H1 (cell line): Measurements from ENCODE around the gene NHP2. TPM values are rescaled to one million over a fixed set of nuclear protein-coding genes. Genes with fewer than 3 reads are reported as not detected.

Experiments
- EP300 ChIP-seq, 2 experiments: IDR thresholded peaks; 1 replicate in 1 of 2; 2 replicates in 1 of 2; pipeline ENCODE4 v1.6.1; 2011 to 2012; ENCODE audit warnings: low read depth in 2 of 2, low read length in 2 of 2, mild to moderate bottlenecking in 2 of 2, borderline replicate concordance in 1 of 2, inconsistent platforms in 1 of 2, moderate library complexity in 1 of 2
- NANOG ChIP-seq: IDR thresholded peaks from 2 replicates; pipeline ENCODE4 v1.6.1; 2011; ENCODE audit warnings: low read length, low read depth, mild to moderate bottlenecking, inconsistent platforms; ENCODE audit not compliant: insufficient read depth, poor library complexity, severe bottlenecking
- SRF ChIP-seq: IDR thresholded peaks from 2 replicates; pipeline ENCODE4 v1.6.1; 2011; ENCODE audit warnings: mild to moderate bottlenecking, low read depth, low read length, moderate library complexity
- polyA plus RNA-seq, 7 experiments: library from polyadenylated mRNA; depleted of rRNA in 3 of 7; stranded (reverse) in 5 of 7; unstranded in 2 of 7; fragments of >200 nt in 5 of 7; fragments of 200-250 nt in 2 of 7; gene quantifications; 1 replicate in 5 of 7; 2 replicates in 1 of 7; 4 replicates in 1 of 7; pipeline versions ENCODE4 v1.2.1 to v1.2.3, GENCODE V29; 2011 to 2013; ENCODE audit warnings: missing spikeins in 2 of 7, mixed read lengths in 2 of 7
- total RNA-seq: library from RNA; stranded (reverse); fragmentation: NEBNext Ultra II Directional; extraction: Animal tissue kit (Norgen Biotek cat#: 25700); gene quantifications from 2 replicates; pipeline ENCODE4 v1.2.1, GENCODE V29; 2021

Gene NHP2
- total and polyA plus RNA-seq, 2 of the 8 experiments (the other 6 are each of a cell fraction or from before 2014, with no cell fraction given) = 241 to 263 TPM

DNA sequence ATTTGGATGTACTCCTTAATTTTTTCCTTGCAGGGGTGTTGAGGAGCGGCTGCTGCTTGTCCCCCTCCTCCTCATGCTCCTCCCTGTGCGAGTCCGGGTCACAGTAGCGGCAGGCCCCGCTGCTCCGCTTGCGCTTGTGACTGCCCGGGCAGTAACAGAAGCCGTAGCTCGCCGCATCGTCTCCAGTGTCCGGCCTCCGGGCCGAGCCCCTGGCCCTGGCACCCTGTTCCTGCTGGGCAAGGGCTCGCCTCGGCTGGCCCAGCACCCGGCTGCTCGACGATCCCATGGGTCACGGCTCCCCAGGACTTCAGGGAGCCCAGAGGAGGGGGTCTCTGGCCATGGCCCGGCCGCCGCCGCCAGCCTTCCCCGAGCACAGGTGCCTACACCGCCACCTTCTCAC lies 33.3 kb upstream of the NHP2 start, which contains the start of gene GMCL2 (continued):
- TF ChIP-seq SRF (no peak), NANOG (no peak), EP300 (IDR thresholded peaks at IDR 0.05; ENCODE audit: borderline replicate concordance in 1 of 2, low read depth in 2 of 2, low read length in 2 of 2) (no peak)
